Measurements from ENCODE around the gene OSMR. TPM values are rescaled to one million over a fixed set of nuclear protein-coding genes. Genes with fewer than 3 reads are reported as not detected.

OSMR gene
- total RNA-seq, 2 experiments from 2014 or later = not detected

GRCh38 chr5:38968665-38969064, 122.9 kb downstream of the OSMR start:
- Histone ChIP-seq H3K79me2 (ENCODE audit: insufficient read depth, low read depth, low read length) (no peaks in the 10 kb centered on the region), H3K9me2 (ENCODE audit: insufficient read depth, low read length) (0 out of 2 replicates have a peak, but pooled peaks cover 4% of the 10 kb centered on the region), H3K36me3 (ENCODE audit: insufficient read depth, low read length) (peaks cover 27% of the 10 kb centered on the region), H3K4me1 (ENCODE audit: insufficient read depth, low read length, poor library complexity, severe bottlenecking) (no peaks in the 10 kb centered on the region), H4K20me1 (ENCODE audit: insufficient read depth, low read length) (no peaks in the 10 kb centered on the region), H3K4me2 (ENCODE audit: low read length) (no peak overlapping the region), H3K27ac (ENCODE audit: low read depth, low read length, poor library complexity, severe bottlenecking) (no peak overlapping the region), H3K9me3 (ENCODE audit: low read length) (no peaks in the 10 kb centered on the region), H2AFZ (ENCODE audit: low read length) (no peak overlapping the region), H3K4me3 (ENCODE audit: low read depth, low read length, poor library complexity, severe bottlenecking) (no peak overlapping the region)
- intact Hi-C loops (cut with micrococcal nuclease; ENCODE audit: unreplicated experiment) = no loop called here
- no peak for DNase-seq (ENCODE audit: low spot score)
- TF ChIP-seq, protein P1, sequence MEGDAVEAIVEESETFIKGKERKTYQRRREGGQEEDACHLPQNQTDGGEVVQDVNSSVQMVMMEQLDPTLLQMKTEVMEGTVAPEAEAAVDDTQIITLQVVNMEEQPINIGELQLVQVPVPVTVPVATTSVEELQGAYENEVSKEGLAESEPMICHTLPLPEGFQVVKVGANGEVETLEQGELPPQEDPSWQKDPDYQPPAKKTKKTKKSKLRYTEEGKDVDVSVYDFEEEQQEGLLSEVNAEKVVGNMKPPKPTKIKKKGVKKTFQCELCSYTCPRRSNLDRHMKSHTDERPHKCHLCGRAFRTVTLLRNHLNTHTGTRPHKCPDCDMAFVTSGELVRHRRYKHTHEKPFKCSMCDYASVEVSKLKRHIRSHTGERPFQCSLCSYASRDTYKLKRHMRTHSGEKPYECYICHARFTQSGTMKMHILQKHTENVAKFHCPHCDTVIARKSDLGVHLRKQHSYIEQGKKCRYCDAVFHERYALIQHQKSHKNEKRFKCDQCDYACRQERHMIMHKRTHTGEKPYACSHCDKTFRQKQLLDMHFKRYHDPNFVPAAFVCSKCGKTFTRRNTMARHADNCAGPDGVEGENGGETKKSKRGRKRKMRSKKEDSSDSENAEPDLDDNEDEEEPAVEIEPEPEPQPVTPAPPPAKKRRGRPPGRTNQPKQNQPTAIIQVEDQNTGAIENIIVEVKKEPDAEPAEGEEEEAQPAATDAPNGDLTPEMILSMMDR (conservative IDR thresholded peaks at IDR 0.05; ENCODE audit: low read length) = no peak
- no peak for TF ChIP-seq EZH2phosphoT487 (IDR thresholded peaks at IDR 0.05; ENCODE audit: borderline replicate concordance, low read depth, low read length)
- CTCF ChIA-PET (ENCODE audit: unreplicated experiment) = no interaction called here
- POLR2A ChIA-PET = interaction anchor here (0.9 kb wide), 1 partner anchor 23 kb away, joined by 3 read pairs; no protein-coding TSS in a partner anchor
- no TSS peak for BruUV-seq (replicated peaks)

DNA sequence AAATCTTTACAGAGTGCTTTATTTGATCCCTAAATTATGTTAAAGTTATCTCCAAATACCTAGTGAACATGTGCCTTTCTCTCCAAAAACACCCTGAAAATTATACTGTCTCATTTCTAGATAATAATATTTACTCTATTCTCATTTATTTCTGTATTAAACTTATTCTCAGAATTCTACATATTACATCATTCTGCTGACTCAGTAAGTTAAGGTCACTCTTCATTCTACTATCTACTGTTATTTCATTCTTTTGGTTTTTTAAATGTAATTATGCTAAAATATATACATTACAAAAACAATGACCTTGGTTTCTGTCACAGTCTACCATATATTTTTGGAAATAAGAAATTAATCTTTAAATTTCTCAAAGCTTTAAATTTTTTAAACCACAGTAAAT, 132.2 kb downstream of the OSMR start:
- H3K27ac ChIP-seq (ENCODE audit: low read depth, low read length, poor library complexity, severe bottlenecking) = no peak overlapping the region
- POLR2A ChIA-PET = no interaction called here
- no TSS peak for BruUV-seq (replicated peaks)
- no peak overlapping the region for H2AFZ ChIP-seq (ENCODE audit: low read length)
- intact Hi-C loops (cut with micrococcal nuclease; ENCODE audit: unreplicated experiment) = no loop called here
- no peak for DNase-seq (ENCODE audit: low spot score)
- H3K36me3 ChIP-seq (ENCODE audit: insufficient read depth, low read length) = peaks cover 32% of the 10 kb centered on the region
- TF ChIP-seq, protein P1 (conservative IDR thresholded peaks at IDR 0.05; ENCODE audit: low read length) = no peak
- no peak for TF ChIP-seq EZH2phosphoT487 (IDR thresholded peaks at IDR 0.05; ENCODE audit: borderline replicate concordance, low read depth, low read length)
- no peaks in the 10 kb centered on the region for H3K9me2 ChIP-seq (ENCODE audit: insufficient read depth, low read length)
- no peaks in the 10 kb centered on the region for H3K4me1 ChIP-seq (ENCODE audit: insufficient read depth, low read length, poor library complexity, severe bottlenecking)
- no peak overlapping the region for H3K4me3 ChIP-seq (ENCODE audit: low read depth, low read length, poor library complexity, severe bottlenecking)
- no peaks in the 10 kb centered on the region for H3K79me2 ChIP-seq (ENCODE audit: insufficient read depth, low read depth, low read length)
- no peak overlapping the region for H3K4me2 ChIP-seq (ENCODE audit: low read length)
- CTCF ChIA-PET (ENCODE audit: unreplicated experiment) = no interaction called here
- H3K9me3 ChIP-seq (ENCODE audit: low read length) = no peaks in the 10 kb centered on the region
- H4K20me1 ChIP-seq (ENCODE audit: insufficient read depth, low read length) = no peaks in the 10 kb centered on the region

- no peaks in the 10 kb centered on the region for H3K4me1 ChIP-seq (ENCODE audit: insufficient read depth, low read length, poor library complexity, severe bottlenecking)
- no peak for DNase-seq (ENCODE audit: low spot score)
- no peak overlapping the region for H3K27ac ChIP-seq (ENCODE audit: low read depth, low read length, poor library complexity, severe bottlenecking)
- no peak overlapping the region for H3K4me3 ChIP-seq (ENCODE audit: low read depth, low read length, poor library complexity, severe bottlenecking)
- H4K20me1 ChIP-seq (ENCODE audit: insufficient read depth, low read length) = no peaks in the 10 kb centered on the region
- H3K36me3 ChIP-seq (ENCODE audit: insufficient read depth, low read length) = peaks cover 26% of the 10 kb centered on the region
- BruUV-seq (replicated peaks) = no TSS peak
- no peaks in the 10 kb centered on the region for H3K9me2 ChIP-seq (ENCODE audit: insufficient read depth, low read length)
- H3K79me2 ChIP-seq (ENCODE audit: insufficient read depth, low read depth, low read length) = no peaks in the 10 kb centered on the region
- ChIA-PET CTCF (ENCODE audit: unreplicated experiment) (no interaction called here), POLR2A (no interaction called here)
- no peak overlapping the region for H2AFZ ChIP-seq (ENCODE audit: low read length)
- H3K9me3 ChIP-seq (ENCODE audit: low read length) = no peaks in the 10 kb centered on the region
- no peak overlapping the region for H3K4me2 ChIP-seq (ENCODE audit: low read length)
- intact Hi-C loops (cut with micrococcal nuclease; ENCODE audit: unreplicated experiment) = no loop called here
- no peak for TF ChIP-seq EZH2phosphoT487 (IDR thresholded peaks at IDR 0.05; ENCODE audit: borderline replicate concordance, low read depth, low read length)
- TF ChIP-seq, protein P1 (conservative IDR thresholded peaks at IDR 0.05; ENCODE audit: low read length) = no peak
These were observed 133.7 kb downstream of the OSMR start for GRCh38 chr5:38979535-38979934.

Other genes starting within 250 kb of the OSMR start
- gene RICTOR, start 228.4 kb downstream of the OSMR start, total RNA-seq (2014; rRNA removed; shearing (Covaris generic)) = 10.9 and 13.1 TPM in 2 replicates
- gene RICTOR, start 228.4 kb downstream of the OSMR start, total RNA-seq (2022) = 22.9 and 23.1 TPM in 2 replicates

Data from OCI-LY7 (cell line).